Measurements from ENCODE around the gene GNAL. TPM values are rescaled to one million over a fixed set of nuclear protein-coding genes. Genes with fewer than 3 reads are reported as not detected.
"Not testable (repeated sequence)": the region's sequence is repeated elsewhere in the genome, so short reads cannot be mapped to it uniquely, and the experiment has no call there.

GNAL gene
- total RNA-seq, 8 experiments from 2014 or later: 0.85 to 31.0 (median 11.1) TPM

DNA sequence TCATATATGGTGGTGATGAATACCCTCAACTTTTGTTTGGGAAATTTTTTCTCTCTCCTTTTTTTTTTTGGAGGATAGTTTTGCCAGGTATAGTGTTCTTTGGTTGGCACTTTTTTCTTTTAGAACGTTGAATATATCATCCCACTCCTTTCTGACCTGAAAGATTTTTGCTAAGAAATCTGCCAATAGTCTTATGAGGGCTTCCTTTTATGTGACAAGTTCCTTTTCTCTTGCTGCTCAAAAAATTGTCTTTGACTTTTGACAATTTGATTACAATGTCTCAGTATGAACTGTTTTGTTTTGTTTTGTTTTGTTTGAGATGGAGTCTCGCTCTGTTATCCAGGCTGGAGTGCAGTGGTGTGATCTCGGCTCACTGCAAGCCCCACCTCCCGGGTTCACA, 21.5 kb downstream of the GNAL start:
- Histone ChIP-seq H3K4me3 (no peak overlapping the region), H3K4me1 (replicated peaks in 1 of 2) (no peaks in the 10 kb centered on the region), H3K27ac (no peak overlapping the region)
- in situ Hi-C loops (cut with MboI; ENCODE audit: low pct_unique_long_range_greater_than_20kb in 2 of 9, low sequenced_read_pairs in 9 of 9, unreplicated experiment in 9 of 9): no loop called here
- ATAC-seq (replicated peaks in 6 of 8): no peak
- WGBS, 10 experiments: 0 to 93% (median 75%) methylated on average over 1 to 4 of the region's 4 CpGs

DNA sequence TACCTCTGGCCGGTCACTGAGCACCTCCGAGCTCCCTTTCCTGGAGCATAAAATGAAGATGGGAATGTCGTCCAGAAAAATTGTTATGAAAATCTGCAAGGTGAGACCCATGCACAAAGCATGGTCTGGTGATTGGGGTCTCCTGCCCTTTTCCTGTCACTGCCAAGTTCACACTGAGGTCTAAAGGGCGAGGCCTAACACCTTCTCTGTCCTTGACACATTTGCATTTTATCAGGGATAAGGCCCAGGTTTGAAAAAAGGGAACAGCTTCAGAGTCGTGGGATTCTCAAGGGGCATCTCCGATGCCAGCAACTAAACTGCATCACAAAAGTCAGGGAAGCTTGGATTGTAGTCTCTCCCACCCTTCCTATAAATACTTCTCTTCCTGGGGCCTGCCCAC, 24.7 kb downstream of the GNAL start:
- Histone ChIP-seq H3K27ac (no peak overlapping the region), H3K4me3 (no peak overlapping the region)
- ATAC-seq (replicated peaks in 6 of 8): no peak

DNA sequence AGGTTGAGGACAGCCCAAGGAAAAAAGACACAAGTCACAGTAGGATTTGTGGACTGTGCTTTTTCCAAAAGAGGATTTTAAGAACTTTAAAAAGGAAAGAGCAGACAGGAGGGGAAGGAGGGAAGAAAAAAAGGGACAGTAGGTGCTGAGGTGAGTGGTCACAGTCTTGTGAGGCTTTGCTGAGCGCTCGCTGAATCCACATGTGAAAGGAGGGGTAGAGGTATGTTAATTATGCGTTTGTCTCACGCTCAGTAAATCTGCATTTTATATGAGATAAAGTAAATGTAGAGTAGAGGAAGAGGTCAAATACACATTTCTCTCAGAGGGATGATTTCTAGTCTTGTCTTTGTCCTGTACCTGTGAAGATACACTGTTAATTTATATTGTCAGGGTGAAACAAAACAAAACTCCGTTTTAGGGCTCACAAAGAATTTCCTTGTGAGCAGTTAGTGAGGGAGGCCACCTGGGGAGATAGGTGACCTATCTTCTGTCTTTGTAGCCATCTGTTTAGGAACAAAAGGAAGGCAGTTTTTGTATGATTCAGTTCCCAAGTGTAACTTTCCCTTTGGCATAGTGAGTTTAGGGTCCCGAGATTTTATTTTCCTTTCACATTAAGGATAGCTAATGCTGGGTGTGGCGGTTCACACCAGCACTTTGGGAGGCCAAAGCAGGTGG, 25.3 kb downstream of the GNAL start:
- Histone ChIP-seq H3K4me1 (replicated peaks in 1 of 2) (peaks cover 0 to 3% of the 10 kb centered on the region in 2 donors), H3K4me3 (no peak overlapping the region), H3K27ac (no peak overlapping the region)
- ATAC-seq (replicated peaks in 6 of 8): no peak
- WGBS, 10 experiments: 30 to 66% (median 49%) methylated on average over 1 to 7 of the region's 7 CpGs; no CpG with 5 or more reads in 1 of the 10 experiments
- in situ Hi-C loops (cut with MboI; ENCODE audit: low pct_unique_long_range_greater_than_20kb in 2 of 9, low sequenced_read_pairs in 9 of 9, unreplicated experiment in 9 of 9): no loop called here

More for the DNA sequence above, 24.7 kb downstream of the GNAL start:
- in situ Hi-C loops (cut with MboI; ENCODE audit: low pct_unique_long_range_greater_than_20kb in 2 of 9, low sequenced_read_pairs in 9 of 9, unreplicated experiment in 9 of 9): no loop called here
- WGBS, 10 experiments: 44 to 100% (median 91%) methylated on average over 1 to 5 of the region's 6 CpGs; no CpG with 5 or more reads in 2 of the 10 experiments
- H3K4me1 ChIP-seq (replicated peaks in 1 of 2): no peaks in the 10 kb centered on the region

DNA sequence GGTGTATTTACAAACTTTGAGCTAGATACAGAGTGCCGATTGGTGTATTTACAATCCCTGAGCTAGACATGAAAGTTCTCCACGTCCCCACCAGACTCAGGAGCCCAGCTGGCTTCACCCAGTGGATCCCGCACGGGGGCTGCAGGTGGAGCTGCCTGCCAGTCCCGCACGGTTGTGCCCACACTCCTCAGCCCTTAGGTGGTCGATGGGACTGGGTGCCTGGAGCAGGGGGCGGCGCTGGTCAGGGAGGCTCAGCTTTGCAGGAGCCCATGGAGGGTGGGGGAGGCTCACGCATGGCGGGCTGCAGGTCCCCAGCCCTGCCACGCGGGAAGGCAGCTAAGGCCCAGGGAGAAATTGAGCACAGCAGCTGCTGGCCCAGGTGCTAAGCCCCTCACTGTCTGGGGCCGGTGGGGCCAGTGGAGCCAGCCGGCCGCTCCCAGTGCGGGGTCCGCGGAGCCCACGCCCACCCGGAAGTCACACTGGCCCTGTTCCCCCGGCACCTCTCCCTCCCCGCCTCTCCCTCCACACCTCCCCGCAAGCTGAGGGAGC, 27.8 kb downstream of the GNAL start:
- ATAC-seq (replicated peaks in 6 of 8); H3K27ac ChIP-seq; H3K4me3 ChIP-seq; H3K4me1 ChIP-seq (replicated peaks in 1 of 2); in situ Hi-C loops (cut with MboI; ENCODE audit: low pct_unique_long_range_greater_than_20kb in 2 of 9, low sequenced_read_pairs in 9 of 9, unreplicated experiment in 9 of 9): not testable (repeated sequence)
- no CpG with 5 or more reads among the region's 24 CpGs for WGBS, 10 experiments

DNA sequence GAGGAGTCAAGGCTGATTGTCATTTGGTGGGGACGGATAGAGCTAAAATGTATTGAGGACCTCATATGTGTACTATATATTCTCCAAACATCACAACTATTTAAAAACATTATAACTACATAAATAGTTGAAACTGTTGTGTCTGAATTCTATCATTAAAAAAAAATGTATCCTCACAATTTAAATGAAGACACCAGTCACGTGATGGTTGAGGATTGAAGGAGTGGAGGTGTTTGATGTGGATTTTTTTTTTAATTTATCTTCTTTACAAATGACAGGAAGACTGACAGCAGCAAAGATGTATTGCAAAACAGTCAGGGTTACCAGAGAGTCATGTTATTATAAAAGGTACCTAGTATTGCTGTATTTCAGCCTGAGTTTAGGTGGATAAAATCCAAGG, 30.0 kb downstream of the GNAL start:
- in situ Hi-C loops (cut with MboI; ENCODE audit: low pct_unique_long_range_greater_than_20kb in 2 of 9, low sequenced_read_pairs in 9 of 9, unreplicated experiment in 9 of 9): no loop called here

DNA sequence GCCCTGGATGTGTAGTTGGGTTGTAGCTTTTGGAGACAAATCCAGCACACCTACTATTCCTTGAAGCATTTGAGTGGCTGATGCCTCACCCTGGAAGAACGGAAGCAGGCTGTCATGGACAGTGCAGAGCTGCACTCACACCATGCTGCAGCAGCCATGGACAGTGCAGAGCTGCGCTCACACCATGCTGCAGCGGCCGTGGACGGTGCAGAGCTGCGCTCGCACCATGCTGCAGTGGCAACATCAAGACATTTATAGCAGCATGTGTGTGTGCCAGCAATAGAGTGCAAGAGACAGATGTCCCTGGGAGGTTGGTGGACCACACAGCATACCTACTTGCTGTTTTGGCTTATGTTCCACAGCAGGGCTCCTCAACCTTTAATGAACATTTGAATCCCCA, 30.6 kb downstream of the GNAL start:
- ATAC-seq (replicated peaks in 6 of 8): peak in 4 of 8 experiments; percentile 23 to 38 (median 36)
- Histone ChIP-seq H3K27ac (no peak overlapping the region), H3K4me1 (replicated peaks in 1 of 2) (peaks cover 0 to 5% of the 10 kb centered on the region in 2 donors), H3K4me3 (no peak overlapping the region)
- in situ Hi-C loops (cut with MboI; ENCODE audit: low pct_unique_long_range_greater_than_20kb in 2 of 9, low sequenced_read_pairs in 9 of 9, unreplicated experiment in 9 of 9): no loop called here
- WGBS, 10 experiments: 53 to 100% (median 90%) methylated on average over 1 to 6 of the region's 7 CpGs; no CpG with 5 or more reads in 5 of the 10 experiments

More for the DNA sequence above, 30.0 kb downstream of the GNAL start:
- 6 to 100% (median 78%) methylated on average over 1 to 2 of the region's 2 CpGs for WGBS, 10 experiments
- peaks cover 0 to 5% of the 10 kb centered on the region in 2 donors for H3K4me1 ChIP-seq (replicated peaks in 1 of 2)
- H3K4me3 ChIP-seq: no peak overlapping the region
- no peak for ATAC-seq (replicated peaks in 6 of 8)
- no peak overlapping the region for H3K27ac ChIP-seq

DNA sequence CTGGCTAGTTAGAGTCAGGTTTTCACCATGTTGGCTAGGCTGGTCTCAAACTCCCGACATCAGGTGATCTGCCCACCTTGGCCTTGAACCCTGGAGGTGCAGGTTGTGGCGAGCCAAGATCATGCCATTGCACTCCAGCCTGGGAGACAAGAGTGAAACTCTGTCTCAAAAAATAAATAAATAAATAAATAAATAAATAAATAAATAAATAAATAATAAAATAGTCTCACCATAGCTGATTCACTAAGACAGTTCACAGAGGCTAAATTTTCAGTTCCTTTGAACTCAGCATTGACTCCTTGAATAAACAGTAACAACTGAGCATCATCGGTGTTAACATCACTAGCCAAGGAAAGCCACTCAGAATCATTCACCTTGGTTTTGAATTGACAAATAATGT, 32.7 kb downstream of the GNAL start:
- in situ Hi-C loops (cut with MboI; ENCODE audit: low pct_unique_long_range_greater_than_20kb in 2 of 9, low sequenced_read_pairs in 9 of 9, unreplicated experiment in 9 of 9): no loop called here

DNA sequence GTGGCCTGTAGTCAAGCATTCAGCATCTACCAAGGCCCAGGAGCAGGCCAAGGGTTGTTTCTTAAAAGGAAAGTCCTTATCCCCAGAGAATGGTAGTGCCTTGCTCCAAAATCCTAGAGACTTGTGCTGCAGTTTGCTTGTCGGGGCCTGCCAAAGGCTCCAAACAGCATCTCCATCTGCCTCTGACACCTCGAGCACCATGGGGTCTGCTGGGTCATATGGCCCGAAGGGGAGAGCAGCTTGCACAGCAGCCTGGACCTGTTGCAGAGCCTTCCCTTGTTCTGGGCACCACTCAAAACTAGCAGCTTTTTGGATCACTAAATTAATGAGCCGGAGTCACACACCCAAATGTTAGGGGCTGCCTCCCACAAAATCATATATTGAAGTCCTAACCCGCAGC, 35.7 kb downstream of the GNAL start:
- in situ Hi-C loops (cut with MboI; ENCODE audit: low pct_unique_long_range_greater_than_20kb in 2 of 9, low sequenced_read_pairs in 9 of 9, unreplicated experiment in 9 of 9): loop anchor here in 3 of 9 experiments (25.0 kb wide), 3 partner anchors 138 to 313 kb away; partner anchors contain the start of gene CHMP1B (in 2 of the 3)
- ATAC-seq (replicated peaks in 6 of 8): no peak
- H3K4me3 ChIP-seq: no peak overlapping the region
- 17 to 100% (median 98%) methylated on average over 1 to 5 of the region's 5 CpGs; no CpG with 5 or more reads in 5 of the 10 experiments for WGBS, 10 experiments
- peaks cover 5 to 6% of the 10 kb centered on the region in 2 donors for H3K4me1 ChIP-seq (replicated peaks in 1 of 2)
- no peak overlapping the region for H3K27ac ChIP-seq

More for the DNA sequence above, 32.7 kb downstream of the GNAL start:
- WGBS, 10 experiments: 22 to 100% (median 100%) methylated on average over 1 to 3 of the region's 3 CpGs; no CpG with 5 or more reads in 5 of the 10 experiments
- Histone ChIP-seq H3K4me1 (replicated peaks in 1 of 2) (peaks cover 0 to 5% of the 10 kb centered on the region in 2 donors), H3K4me3 (no peak overlapping the region), H3K27ac (no peak overlapping the region)
- no peak for ATAC-seq (replicated peaks in 6 of 8)

DNA sequence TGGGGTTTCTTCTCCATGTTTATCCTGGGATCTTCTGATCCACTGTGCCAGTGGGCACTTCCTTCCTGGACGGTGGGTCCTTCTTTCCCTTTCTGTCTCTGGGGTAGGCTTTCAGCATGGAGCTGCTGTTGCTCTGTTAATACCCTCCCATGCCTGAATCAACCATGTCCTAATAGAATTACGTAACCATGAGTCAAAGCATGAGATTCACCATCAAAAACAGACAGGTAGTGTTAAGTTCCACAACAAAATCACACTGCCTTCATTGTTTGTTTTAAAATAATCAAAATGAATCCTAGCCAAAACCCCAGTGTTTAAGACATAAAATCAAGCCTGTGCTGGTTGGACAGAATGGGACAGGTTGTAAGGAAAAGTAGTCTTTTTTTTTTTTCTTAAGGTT, 37.5 kb downstream of the GNAL start:
- in situ Hi-C loops (cut with MboI; ENCODE audit: low pct_unique_long_range_greater_than_20kb in 2 of 9, low sequenced_read_pairs in 9 of 9, unreplicated experiment in 9 of 9): loop anchor here in 3 of 9 experiments (25.0 kb wide), 3 partner anchors 136 to 311 kb away; partner anchors contain the start of gene CHMP1B (in 2 of the 3)
- H3K4me3 ChIP-seq: no peak overlapping the region
- peaks cover 2 to 6% of the 10 kb centered on the region in 2 donors for H3K4me1 ChIP-seq (replicated peaks in 1 of 2)
- WGBS, 10 experiments: 0 to 100% (median 88%) methylated on average over 1 to 2 of the region's 2 CpGs; no CpG with 5 or more reads in 4 of the 10 experiments
- ATAC-seq (replicated peaks in 6 of 8): no peak
- H3K27ac ChIP-seq: no peak overlapping the region

DNA sequence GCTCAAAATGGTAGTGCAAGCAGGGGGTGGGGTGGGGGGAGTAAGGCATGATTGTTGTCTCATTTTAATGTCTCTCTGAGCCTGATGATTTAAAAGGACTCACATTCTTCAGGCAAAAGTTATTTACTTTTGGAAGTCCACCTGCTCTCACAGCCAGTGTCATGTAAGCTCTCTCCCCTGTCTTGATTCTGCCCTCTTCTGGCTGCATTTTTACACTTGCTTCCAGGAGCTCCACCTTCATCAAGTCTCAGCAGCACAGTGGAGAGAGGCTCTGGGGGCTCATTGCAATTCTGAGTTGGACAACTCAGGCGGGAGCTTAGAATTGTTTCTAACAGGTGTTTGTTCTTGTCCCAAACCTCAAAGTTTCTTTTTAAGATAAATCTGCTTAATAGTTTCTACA, 39.2 kb downstream of the GNAL start:
- WGBS, 10 experiments: 25 to 100% (median 29%) methylated on average over 1 of the region's 1 CpG; no CpG with 5 or more reads in 4 of the 10 experiments
- Histone ChIP-seq H3K27ac (no peak overlapping the region), H3K4me3 (no peak overlapping the region), H3K4me1 (replicated peaks in 1 of 2) (peaks cover 2 to 6% of the 10 kb centered on the region in 2 donors)
- peak in 4 of 8 experiments; percentile 31 to 69 (median 54) for ATAC-seq (replicated peaks in 6 of 8)
- in situ Hi-C loops (cut with MboI; ENCODE audit: low pct_unique_long_range_greater_than_20kb in 2 of 9, low sequenced_read_pairs in 9 of 9, unreplicated experiment in 9 of 9): loop anchor here in 3 of 9 experiments (25.0 kb wide), 3 partner anchors 134 to 309 kb away; partner anchors contain the start of gene CHMP1B (in 2 of the 3)

DNA sequence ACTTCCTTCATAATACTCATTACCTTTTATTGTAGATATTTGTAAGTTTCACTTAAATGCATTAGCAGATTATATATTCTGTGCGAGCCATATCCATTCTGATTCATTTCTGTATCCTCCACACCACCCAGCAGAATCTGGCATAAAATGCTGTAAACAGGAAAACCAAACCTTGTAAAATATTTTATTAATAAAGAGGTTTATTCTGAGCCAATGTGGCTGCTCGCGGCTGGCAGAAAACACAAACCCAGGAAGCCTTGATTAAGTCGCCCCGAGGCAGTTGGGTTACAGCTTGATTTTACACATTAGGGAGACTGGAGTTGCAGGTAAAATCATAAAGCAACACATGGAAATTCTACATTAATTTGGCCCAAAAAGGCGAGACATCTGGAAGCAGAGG, 40.5 kb downstream of the GNAL start:
- in situ Hi-C loops (cut with MboI; ENCODE audit: low pct_unique_long_range_greater_than_20kb in 2 of 9, low sequenced_read_pairs in 9 of 9, unreplicated experiment in 9 of 9): loop anchor here in 3 of 9 experiments (25.0 kb wide), 3 partner anchors 133 to 308 kb away; partner anchors contain the start of gene CHMP1B (in 2 of the 3)
- peaks cover 2 to 6% of the 10 kb centered on the region in 2 donors for H3K4me1 ChIP-seq (replicated peaks in 1 of 2)
- 3 to 100% (median 69%) methylated on average over 1 to 6 of the region's 6 CpGs; no CpG with 5 or more reads in 1 of the 10 experiments for WGBS, 10 experiments
- no peak overlapping the region for H3K4me3 ChIP-seq
- H3K27ac ChIP-seq: no peak overlapping the region
- ATAC-seq (replicated peaks in 6 of 8): no peak

DNA sequence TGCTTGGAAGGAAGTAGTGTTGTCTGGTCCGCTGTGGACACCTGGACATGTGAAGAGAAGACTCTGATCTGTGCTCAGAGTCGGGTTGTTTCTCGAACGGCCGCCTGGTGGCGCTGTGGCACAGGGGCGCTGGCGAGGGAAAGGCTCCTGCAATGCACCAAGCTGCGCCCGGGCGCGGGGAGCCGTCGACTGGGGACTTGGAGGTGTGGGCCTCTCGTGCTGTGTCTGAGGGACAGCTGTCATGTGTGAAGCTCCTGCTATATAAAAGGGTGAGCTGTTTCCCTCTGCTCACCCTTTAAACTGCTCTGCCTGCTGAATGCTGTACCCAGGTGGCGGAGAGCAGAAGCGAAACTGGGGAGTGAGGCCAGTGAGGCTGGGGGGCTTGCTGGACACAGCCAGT, 44.0 kb downstream of the GNAL start:
- ATAC-seq (replicated peaks in 6 of 8): peak; percentile 81 to 99 (median 90)
- Histone ChIP-seq H3K27ac (no peak overlapping the region), H3K4me3 (no peak overlapping the region), H3K4me1 (replicated peaks in 1 of 2) (peaks cover 2 to 6% of the 10 kb centered on the region in 2 donors)
- in situ Hi-C loops (cut with MboI; ENCODE audit: low pct_unique_long_range_greater_than_20kb in 2 of 9, low sequenced_read_pairs in 9 of 9, unreplicated experiment in 9 of 9): loop anchor here in 3 of 9 experiments (25.0 kb wide), 3 partner anchors 129 to 304 kb away; partner anchors contain the start of gene CHMP1B (in 2 of the 3)
- 2 to 70% (median 24%) methylated on average over 2 to 10 of the region's 17 CpGs; no CpG with 5 or more reads in 2 of the 10 experiments for whole genome bisulfite sequencing, 10 experiments

DNA sequence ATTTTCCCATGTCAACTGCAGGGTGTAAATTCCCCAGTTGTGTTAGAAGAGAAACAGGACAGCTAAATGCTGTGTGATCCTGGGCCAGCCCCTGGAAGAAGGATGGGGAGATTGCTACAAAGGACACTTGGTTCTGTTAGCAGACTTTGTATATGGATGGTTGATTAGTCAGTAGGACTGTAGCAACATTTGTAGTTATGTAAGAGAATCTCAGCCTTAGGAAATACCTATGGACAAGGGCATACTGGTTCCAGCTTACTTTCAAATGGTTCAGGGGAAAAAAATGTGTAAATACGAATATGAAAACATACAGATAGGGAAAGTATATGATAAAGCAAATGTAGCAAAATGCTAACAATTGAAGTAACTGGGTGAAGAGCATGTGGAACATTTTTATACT, 47.6 kb downstream of the GNAL start:
- in situ Hi-C loops (cut with MboI; ENCODE audit: low pct_unique_long_range_greater_than_20kb in 2 of 9, low sequenced_read_pairs in 9 of 9, unreplicated experiment in 9 of 9): loop anchor here in 3 of 9 experiments (25.0 kb wide), 3 partner anchors 126 to 301 kb away; partner anchors contain the start of gene CHMP1B (in 2 of the 3)
- WGBS, 10 experiments: 0 to 100% (median 67%) methylated on average over 1 of the region's 1 CpG; no CpG with 5 or more reads in 1 of the 10 experiments
- H3K4me1 ChIP-seq (replicated peaks in 1 of 2): no peaks in the 10 kb centered on the region
- no peak for ATAC-seq (replicated peaks in 6 of 8)
- H3K27ac ChIP-seq: no peak overlapping the region
- H3K4me3 ChIP-seq: no peak overlapping the region
